ENCODE results near the gene MLX.
"Not testable (repeated sequence)": the region's sequence is repeated elsewhere in the genome, so short reads cannot be mapped to it uniquely, and the experiment has no call there.

The MLX gene

GRCh38 chr17:42555122-42555622 lies 11.7 kb upstream of the MLX start:
- no peak for DNase-seq (ENCODE audit: low read depth)

- not testable (repeated sequence) for DNase-seq (ENCODE audit: low read depth)
Measured at GRCh38 chr17:42555961-42556617, 10.8 kb upstream of the MLX start.

- no peak for DNase-seq (ENCODE audit: low read depth)
Measured at GRCh38 chr17:42559075-42559474, 7.8 kb upstream of the MLX start.

- no peak for DNase-seq (ENCODE audit: low read depth)
Measured at GRCh38 chr17:42560246-42560645, 6.7 kb upstream of the MLX start.

- DNase-seq (ENCODE audit: low read depth) = peak; percentile 95
Measured at GRCh38 chr17:42561897-42562387, 5.0 kb upstream of the MLX start, which contains the start of gene COASY. TSS of gene COASY (plus strand) at chr17:42562148. CDS start at chr17:42562623, 475 bp downstream.

DNA sequence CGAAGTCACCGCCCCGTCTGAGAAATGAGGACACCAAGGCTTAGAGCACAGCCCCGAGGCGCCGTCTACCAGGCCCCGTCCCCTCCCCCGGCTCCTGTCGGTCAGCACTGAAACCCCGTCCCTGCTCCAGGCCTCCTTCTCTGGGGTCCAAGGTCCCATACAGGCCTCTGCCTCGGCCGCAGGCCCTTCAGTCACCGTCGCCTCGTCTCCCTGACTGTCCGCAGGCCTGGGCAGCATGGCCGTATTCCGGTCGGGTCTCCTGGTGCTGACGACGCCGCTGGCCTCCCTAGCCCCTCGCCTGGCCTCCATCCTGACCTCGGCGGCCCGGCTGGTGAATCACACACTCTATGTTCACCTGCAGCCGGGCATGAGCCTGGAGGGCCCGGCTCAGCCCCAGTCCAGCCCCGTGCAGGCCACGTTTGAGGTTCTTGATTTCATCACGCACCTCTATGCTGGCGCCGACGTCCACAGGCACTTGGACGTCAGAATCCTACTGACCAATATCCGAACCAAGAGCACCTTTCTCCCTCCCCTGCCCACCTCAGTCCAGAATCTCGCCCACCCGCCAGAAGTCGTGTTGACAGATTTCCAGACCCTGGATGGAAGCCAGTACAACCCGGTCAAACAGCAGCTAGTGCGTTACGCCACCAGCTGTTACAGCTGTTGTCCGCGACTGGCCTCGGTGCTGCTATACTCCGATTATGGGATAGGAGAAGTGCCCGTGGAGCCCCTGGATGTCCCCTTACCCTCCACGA lies 4.3 kb upstream of the MLX start:
- DNase-seq (ENCODE audit: low read depth) = no peak

GRCh38 chr17:42563143-42563509 lies 3.8 kb upstream of the MLX start:
- DNase-seq (ENCODE audit: low read depth) = no peak

DNA sequence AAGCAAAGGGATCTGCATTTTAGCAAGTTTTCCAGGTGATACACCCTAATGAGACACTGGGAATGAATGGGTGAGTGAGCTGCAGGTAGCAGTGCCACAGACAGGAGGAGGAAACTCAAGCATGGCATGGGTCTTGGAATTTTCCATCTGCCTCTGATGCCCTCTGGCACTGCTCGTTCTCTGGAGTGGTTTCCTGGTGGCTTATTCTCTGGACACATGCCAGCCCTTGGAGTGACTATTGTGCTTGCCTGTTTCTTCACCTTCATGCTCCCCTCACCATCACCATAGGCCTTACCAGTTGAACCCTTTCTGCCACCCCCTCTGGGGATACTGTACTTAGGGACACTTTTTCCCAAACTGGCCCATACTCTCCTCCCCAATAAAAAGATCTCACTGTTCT lies 3.4 kb upstream of the MLX start:
- no peak for DNase-seq (ENCODE audit: low read depth)

GRCh38 chr17:42563950-42564349 lies 3.0 kb upstream of the MLX start:
- DNase-seq (ENCODE audit: low read depth) = no peak

- no peak for DNase-seq (ENCODE audit: low read depth)
Measured at GRCh38 chr17:42564815-42565522, 1.9 kb upstream of the MLX start.

- no peak for DNase-seq (ENCODE audit: low read depth)
Measured at GRCh38 chr17:42565523-42566214, 1.2 kb upstream of the MLX start.

- no peak for DNase-seq (ENCODE audit: low read depth)
Measured at GRCh38 chr17:42566215-42566882, 551 bp upstream of the MLX start.

DNA sequence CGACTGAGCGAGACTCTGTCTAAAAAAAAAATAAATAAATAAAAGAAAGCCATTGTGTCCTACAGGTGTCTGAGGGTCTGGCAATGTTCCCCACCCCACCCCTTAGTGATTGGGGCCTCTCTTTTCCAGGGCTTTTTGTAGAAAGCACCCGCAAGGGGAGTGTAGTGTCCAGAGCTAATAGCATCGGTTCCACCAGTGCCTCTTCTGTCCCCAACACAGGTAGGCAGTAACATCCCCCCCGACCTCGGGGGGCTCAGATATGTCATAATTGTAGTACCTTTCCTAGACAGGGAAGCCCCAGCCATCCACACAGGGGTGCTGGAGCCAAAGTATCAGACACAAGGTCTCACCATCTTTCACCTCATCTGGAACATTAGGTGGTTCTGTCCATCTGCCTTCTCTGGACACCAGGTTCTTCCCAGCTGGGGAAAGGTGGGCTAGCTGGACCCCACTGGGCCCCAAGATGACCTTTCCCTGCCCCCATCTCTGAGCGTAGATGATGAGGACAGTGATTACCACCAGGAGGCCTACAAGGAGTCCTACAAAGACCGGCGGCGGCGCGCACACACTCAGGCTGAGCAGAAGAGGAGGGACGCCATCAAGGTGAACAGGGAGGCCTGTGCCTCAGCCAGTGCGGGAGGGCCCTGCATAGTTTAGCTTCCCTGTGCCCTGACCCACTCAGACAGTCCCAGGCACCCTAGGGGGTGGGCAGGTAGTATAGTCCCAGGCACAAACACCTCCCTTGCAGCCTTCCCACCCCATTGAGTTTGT lies 1.6 kb downstream of the MLX start:
- DNase-seq (ENCODE audit: low read depth) = no peak

DNA sequence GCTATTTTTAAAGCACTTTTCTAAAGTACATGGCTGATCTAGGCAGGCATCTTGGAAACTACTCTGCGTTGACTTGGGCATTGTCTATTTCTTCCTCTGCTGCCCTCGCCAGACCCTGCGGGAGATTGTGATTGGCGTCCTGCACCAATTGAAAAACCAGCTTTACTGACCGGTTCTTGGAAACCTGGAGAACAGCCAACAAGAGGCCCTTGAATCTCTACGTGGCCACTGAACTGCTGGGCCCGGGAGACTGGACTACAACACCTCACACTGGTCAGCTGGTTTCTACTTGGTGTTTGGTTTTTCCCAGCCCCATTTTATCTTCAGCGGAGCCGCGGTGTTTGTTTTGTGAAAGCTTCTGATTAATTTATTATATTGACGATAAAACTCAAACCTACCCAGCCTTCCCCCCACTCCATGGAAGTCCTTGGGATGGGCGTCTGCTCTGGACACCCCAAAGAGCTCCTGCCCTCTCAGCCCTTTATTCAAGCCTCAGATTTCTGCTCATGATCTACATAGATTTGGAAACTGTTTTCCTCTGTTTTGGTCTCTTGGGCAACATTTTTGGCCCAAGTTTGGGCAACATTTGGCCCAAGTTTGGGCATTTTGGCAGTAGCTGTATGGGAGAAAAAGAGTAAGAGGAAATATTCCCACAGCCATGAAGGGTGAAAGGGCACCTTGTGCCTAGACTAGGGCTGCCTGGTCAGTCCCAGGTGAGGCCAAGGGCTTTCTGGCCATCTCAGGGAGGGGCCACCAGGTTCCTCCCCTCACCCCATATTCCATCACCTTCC lies 4.7 kb downstream of the MLX start:
- no peak for DNase-seq (ENCODE audit: low read depth)

- DNase-seq (ENCODE audit: low read depth) = no peak
Measured at GRCh38 chr17:42573095-42573494, 6.2 kb downstream of the MLX start.

DNA sequence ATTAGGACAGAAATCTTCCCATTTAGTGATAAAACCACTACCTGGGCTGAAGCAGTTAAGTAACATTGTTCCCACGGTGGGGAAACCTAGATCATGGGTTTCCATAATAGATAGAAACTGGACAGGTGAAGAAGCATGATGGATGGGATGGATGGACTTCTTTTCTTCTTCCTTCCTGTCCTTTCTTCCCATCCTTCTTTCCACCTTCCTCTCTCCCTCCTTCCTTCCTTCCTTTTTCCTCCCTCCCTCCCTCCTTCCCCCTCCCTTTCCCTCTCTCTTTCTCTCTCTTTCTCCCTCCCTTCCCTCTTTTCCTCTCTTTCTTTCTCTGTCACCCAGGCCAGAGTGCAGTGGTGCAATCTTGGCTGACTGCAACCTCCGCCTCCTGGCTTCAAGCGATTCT lies 7.6 kb downstream of the MLX start:
- no peak for DNase-seq (ENCODE audit: low read depth)

DNA sequence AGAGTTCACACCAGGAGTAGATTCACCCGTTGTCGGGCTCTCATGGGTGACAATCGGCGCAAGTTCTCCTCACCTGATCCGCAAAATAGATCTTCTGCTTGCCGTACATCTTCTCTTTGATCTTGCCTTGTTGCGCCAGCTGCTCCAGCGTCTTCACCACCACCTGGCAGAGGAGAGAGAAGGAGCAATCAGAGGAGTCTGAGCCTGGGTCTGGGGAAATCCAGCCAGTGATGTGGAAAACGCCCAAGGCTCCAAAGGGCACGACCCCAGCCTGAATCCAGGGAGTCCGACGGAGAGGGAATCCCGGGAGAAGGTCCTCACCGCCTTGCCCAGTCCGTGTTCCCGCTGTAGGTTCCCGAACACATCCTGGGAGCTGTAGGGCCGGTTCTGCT lies 10.2 kb downstream of the MLX start:
- DNase-seq (ENCODE audit: low read depth) = no peak

- DNase-seq (ENCODE audit: low read depth) = peak; percentile 90
Measured at GRCh38 chr17:42577532-42578281, 10.8 kb downstream of the MLX start, which contains the start of gene PSMC3IP. TSS of gene PSMC3IP (minus strand) at chr17:42577729. CDS start at chr17:42577686, 43 bp downstream.

DNA sequence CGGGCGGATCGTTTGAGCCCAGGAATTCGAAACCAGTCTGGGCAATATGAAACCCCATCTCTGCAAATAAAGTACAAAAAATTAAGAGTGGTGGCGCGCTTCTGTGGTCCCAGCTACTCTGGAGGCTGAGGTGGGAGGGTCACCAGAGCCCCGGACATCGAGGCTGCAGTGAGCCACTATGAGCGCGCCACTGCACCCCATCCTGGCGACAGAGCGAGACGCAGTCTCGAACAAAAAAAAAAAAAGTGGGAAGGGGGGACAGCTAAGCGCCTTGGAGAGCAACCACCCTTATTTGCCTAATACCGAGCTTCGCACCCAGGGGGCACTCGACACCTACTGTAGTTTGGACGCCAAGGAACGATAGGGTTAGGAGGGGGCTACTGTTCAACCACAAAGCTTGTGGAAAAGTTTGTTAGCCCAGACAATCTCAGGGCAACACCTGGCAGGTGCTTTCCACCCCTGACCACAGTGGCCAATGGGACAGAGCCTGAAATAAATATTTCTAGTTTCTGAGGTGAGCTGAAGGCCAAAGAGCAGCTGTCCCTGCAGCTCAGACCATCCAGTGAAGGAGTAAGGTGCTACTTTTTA lies 11.5 kb downstream of the MLX start:
- DNase-seq (ENCODE audit: low read depth) = no peak

Measured in GM04504 (cell line).